GM19452 (cell line): ENCODE data around the gene CYB561A3.

Experiments used
- ATAC-seq: cut with Tn5 transposase; IDR thresholded peaks from one replicate; pipeline ENCODE4 v1.9.1; 2021; ENCODE audit not compliant: unreplicated experiment

The CYB561A3 gene

DNA sequence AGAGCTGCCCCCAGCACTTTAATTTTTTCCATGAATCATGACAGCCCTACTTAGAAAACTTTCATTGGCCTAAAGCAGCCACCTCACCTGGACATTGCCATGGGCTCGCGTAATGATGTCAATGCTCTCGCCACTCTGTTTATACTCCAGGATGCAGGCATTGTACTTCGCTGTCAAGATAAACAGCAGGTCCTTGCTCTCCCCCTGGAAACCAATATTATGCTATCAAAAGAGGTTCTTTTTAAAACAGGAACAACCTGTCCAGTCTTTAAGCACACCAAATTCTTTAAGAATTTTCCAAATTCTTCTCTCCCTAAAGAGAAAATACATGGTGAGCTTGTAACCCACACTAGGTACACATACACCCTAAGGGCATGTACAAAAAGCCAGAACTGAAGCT lies 31.8 kb downstream of the CYB561A3 start:
- no peak for ATAC-seq

- ATAC-seq, result no peak
Observed at GRCh38 chr11:61328351-61328750, 33.3 kb downstream of the CYB561A3 start.

DNA sequence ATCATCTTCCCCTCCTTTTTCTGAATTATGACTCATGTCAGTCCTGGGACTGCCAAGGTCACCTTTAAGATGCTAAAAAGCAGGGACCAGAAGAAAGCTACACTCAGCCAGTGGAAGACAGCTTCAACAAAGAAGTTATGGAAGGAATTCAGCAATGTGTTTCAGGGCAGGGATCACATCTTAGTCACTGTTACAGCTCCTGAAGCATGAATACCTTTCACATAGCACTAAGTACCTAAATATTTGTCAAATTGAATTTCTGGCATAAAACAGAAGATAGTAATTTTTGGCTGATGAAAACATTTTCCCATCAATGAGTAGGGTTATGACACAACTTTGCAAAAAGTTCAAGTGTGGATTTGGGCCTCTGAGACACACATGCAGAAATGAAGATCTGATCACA lies 34.0 kb downstream of the CYB561A3 start:
- ATAC-seq, result no peak

GRCh38 chr11:61325649-61326414 lies 35.9 kb downstream of the CYB561A3 start:
- ATAC-seq, result no peak

- no peak for ATAC-seq
Observed at GRCh38 chr11:61315260-61315659, 46.4 kb downstream of the CYB561A3 start.

DNA sequence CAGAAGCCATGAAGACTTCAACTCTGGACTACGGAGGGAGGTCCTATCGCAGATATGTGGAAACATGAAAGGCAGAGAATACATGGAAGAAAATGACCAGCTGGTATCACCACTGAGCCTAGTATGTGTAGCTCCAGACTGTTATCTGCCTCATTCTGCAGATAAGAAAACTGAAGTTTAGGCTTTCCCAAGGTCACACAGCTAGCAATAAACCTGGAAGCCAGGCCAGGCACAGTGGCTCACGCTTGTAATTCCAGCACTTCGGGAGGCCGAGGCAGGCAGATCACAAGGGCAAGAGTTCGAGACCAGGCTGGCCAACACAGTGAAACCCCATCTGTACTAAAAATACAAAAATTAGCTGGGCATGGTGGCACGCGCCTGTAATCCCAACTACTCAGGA lies 50.9 kb downstream of the CYB561A3 start:
- no peak for ATAC-seq

- no peak for ATAC-seq
Observed at GRCh38 chr11:61309739-61310138, 51.9 kb downstream of the CYB561A3 start.

DNA sequence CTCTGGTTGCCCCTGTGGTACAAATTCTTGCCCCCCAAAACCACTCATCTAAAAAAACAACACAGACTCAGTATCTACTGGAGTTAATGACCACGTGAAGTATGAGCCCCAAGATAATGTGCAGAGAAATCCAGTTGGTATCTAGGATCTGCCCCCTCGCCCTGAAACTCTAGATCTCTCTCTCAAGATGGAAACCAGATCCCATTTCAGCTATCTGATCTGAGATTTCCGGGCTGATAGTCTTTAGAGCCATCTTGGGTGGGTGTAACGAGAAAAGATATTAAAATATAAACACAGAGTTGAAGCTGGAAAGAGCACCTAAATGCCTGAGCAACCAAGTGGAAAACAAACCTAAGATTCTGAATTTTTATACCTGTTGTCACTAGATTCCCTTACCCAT lies 52.5 kb downstream of the CYB561A3 start:
- ATAC-seq, result no peak

DNA sequence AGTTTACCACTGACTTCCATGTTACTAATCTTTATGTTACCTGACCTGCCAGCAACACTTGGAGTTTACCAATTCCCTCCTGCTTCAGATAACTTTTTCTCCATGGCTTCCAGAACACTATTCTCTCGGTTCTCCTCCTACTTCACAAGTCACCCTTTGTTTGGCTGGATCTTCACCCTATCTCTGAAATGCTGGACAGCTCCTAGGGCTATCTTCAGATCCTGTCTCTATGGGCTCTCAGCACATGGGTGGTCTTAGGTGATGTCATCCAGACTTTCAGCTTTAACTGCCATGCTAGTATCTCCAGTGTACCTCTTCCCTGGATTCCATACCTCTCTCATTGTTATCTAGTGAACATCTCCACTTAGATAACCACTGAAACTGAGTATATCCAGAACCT lies 54.3 kb downstream of the CYB561A3 start:
- no peak for ATAC-seq

GRCh38 chr11:61306221-61306620 lies 55.5 kb downstream of the CYB561A3 start:
- no peak for ATAC-seq

DNA sequence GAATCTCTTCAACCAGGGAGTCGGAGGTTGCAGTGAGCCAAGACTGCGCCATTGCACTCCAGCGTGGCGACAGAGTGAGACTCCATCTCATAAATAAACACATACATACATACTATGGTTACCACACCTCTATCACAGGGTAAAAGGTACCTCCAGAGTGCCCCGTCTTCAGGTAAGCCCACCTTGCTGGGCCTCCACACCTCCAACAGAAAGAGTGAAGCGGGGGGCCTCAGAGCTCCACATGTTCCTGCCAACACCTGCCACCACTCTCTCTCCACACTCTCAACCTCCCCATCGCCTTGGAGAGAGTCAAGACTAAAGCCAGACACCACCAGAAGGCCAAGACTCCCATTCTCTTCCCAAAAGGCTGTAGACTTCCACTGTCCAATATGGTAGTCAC lies 56.3 kb downstream of the CYB561A3 start:
- ATAC-seq, result no peak

- ATAC-seq, result no peak
Observed at GRCh38 chr11:61303725-61304124, 58.0 kb downstream of the CYB561A3 start.

GRCh38 chr11:61302550-61302949 lies 59.1 kb downstream of the CYB561A3 start:
- no peak for ATAC-seq
